Transverse colon (tissue), 4 donors: Measurements from ENCODE around the gene ABRAXAS1.

Experiments
- CTCF ChIP-seq, 5 experiments: fragments of 200-600 bp in 3 of 5; fragments of 450-650 bp in 2 of 5; sonication (generic) in 3 of 5; IDR thresholded peaks; 1 replicate in 2 of 5; 2 replicates in 3 of 5; pipeline ENCODE4 v1.5.1; 2016 to 2017; ENCODE audit warnings: antibody characterized with exemption in 5 of 5, inconsistent platforms in 3 of 5, mild to moderate bottlenecking in 2 of 5, moderate library complexity in 1 of 5
- EP300 ChIP-seq: sonication (generic); formaldehyde crosslinking; IDR thresholded peaks from one replicate; pipeline ENCODE4 v1.6.1; 2017; ENCODE audit warnings: antibody characterized with exemption, low read depth
- POLR2A ChIP-seq: fragments of 450-650 bp; IDR thresholded peaks from one replicate; pipeline ENCODE4 v1.6.1; 2016; ENCODE audit warnings: antibody characterized with exemption, mild to moderate bottlenecking, moderate library complexity
- POLR2AphosphoS5 ChIP-seq, 3 donors: sonication (generic); formaldehyde crosslinking; IDR thresholded peaks; one replicate each; pipeline ENCODE4 v1.6.1; 2016; ENCODE audit warnings: antibody characterized with exemption in 3 of 3

- TF ChIP-seq CTCF (IDR thresholded peaks at IDR 0.05) (no peak), POLR2A (peak; percentile 70), POLR2AphosphoS5 (IDR thresholded peaks at IDR 0.05) (peak; percentile 92 to 97 (median 94)), EP300 (no peak)
Measured at GRCh38 chr4:83484500-83485461, at the start of gene ABRAXAS1.
